GM23248 (cell line): ENCODE results near the gene ACTN4. TPM values are rescaled to one million over a fixed set of nuclear protein-coding genes. Genes with fewer than 3 reads are reported as not detected.

Source experiments
- DNase-seq: peaks from one replicate; pipeline ENCODE4 v3.0.0-alpha.2; 2015
- H2AFZ ChIP-seq: fragments of 200-600 bp; sonication (generic); 2 replicates; pipeline ENCODE4 v1.6.1; 2016; ENCODE audit warnings: antibody characterized with exemption
- H3F3A ChIP-seq: fragments of 200-600 bp; sonication (generic); 2 replicates; pipeline ENCODE4 v1.6.1; 2016; ENCODE audit warnings: mild to moderate bottlenecking, antibody characterized with exemption, mixed run types; ENCODE audit not compliant: insufficient read depth
- H3K27ac ChIP-seq: fragments of 200-600 bp; sonication (generic); 2 replicates; pipeline ENCODE4 v1.5.1; 2016; ENCODE audit warnings: mild to moderate bottlenecking
- H3K27me3 ChIP-seq: fragments of 200-600 bp; sonication (generic); replicated peaks from 2 replicates; pipeline ENCODE4 v1.6.1; 2016; ENCODE audit warnings: mild to moderate bottlenecking; ENCODE audit not compliant: insufficient read depth
- H3K36me3 ChIP-seq: fragments of 200-600 bp; sonication (generic); 2 replicates; pipeline ENCODE4 v1.6.1; 2016; ENCODE audit warnings: low read depth, mild to moderate bottlenecking
- H3K4me1 ChIP-seq: fragments of 200-600 bp; sonication (generic); 2 replicates; pipeline ENCODE4 v1.6.1; 2016; ENCODE audit warnings: mild to moderate bottlenecking; ENCODE audit not compliant: insufficient read depth
- H3K4me2 ChIP-seq: fragments of 200-600 bp; sonication (generic); one replicate; pipeline ENCODE4 v1.6.1; 2016; ENCODE audit warnings: mild to moderate bottlenecking; ENCODE audit not compliant: unreplicated experiment
- H3K4me3 ChIP-seq: fragments of 200-600 bp; sonication (generic); 2 replicates; pipeline ENCODE4 v1.5.1; 2016; ENCODE audit warnings: mild to moderate bottlenecking
- H3K79me2 ChIP-seq: fragments of 200-600 bp; sonication (generic); 2 replicates; pipeline ENCODE4 v1.6.1; 2016; ENCODE audit warnings: mild to moderate bottlenecking; ENCODE audit not compliant: insufficient read depth
- H3K9ac ChIP-seq: fragments of 200-600 bp; sonication (generic); 2 replicates; pipeline ENCODE4 v1.6.1; 2016; ENCODE audit warnings: mild to moderate bottlenecking
- H3K9me2 ChIP-seq: fragments of 200-600 bp; sonication (generic); 2 replicates; pipeline ENCODE4 v1.6.1; 2016; ENCODE audit warnings: mixed run types, mild to moderate bottlenecking, moderate library complexity; ENCODE audit not compliant: insufficient read depth
- H3K9me3 ChIP-seq: fragments of 200-600 bp; sonication (generic); one replicate; pipeline ENCODE4 v1.6.1; 2017; ENCODE audit warnings: low read depth
- H4K20me1 ChIP-seq: fragments of 200-600 bp; sonication (generic); 2 replicates; pipeline ENCODE4 v1.6.0; 2016; ENCODE audit not compliant: insufficient read depth
- EZH2 ChIP-seq: fragments of 200-600 bp; sonication (generic); IDR thresholded peaks from 2 replicates; pipeline ENCODE4 v1.6.1; 2018; ENCODE audit warnings: antibody characterized with exemption, mild to moderate bottlenecking; ENCODE audit not compliant: insufficient read depth, poor library complexity, severe bottlenecking
- EZH2phosphoT487 ChIP-seq: fragments of 200-600 bp; sonication (generic); IDR thresholded peaks from 2 replicates; pipeline ENCODE4 v1.6.1; 2018; ENCODE audit warnings: antibody characterized with exemption, moderate library complexity, mild to moderate bottlenecking, low read depth; ENCODE audit not compliant: insufficient read depth
- WGBS, 2 experiments: methylation state at CpG; one replicate each; pipeline ENCODE4 v1.1.6; 2015 to 2017; ENCODE audit warnings: low lambda C conversion rate in 2 of 2, low coverage in 1 of 2; ENCODE audit errors: missing lambda C conversion rate in 2 of 2; 5-methylcytosine and 5-hydroxymethylcytosine counted together
- in situ Hi-C: fragments of 300-500 bp; cut with MboI; formaldehyde crosslinking; loops from 2 replicates; pipeline ENCODE4 v1.15.0; 2020
- polyA plus RNA-seq: library from polyadenylated mRNA; unstranded; fragments of >200 nt; fragmentation: Nextera tagmentation; extraction: Ambion mirVana; gene quantifications from 2 replicates; pipeline ENCODE4 v1.2.1, GENCODE V29; 2016
- total RNA-seq: library from RNA; depleted of rRNA; stranded (reverse); fragments of >200 nt; shearing (Covaris generic); gene quantifications from 2 replicates; pipeline ENCODE4 v1.2.3, GENCODE V29; 2014

ACTN4 gene
- total and polyA plus RNA-seq, 2 experiments from 2014 or later: 84.6 to 477 TPM

- Histone ChIP-seq H3K36me3 (peaks cover 6% of the 10 kb centered on the region; the same call in 1 of the 2 replicates), H3K4me3 (peak overlapping the region; percentile 54; the same call in 1 of the 2 replicates)
Measured at GRCh38 chr19:38736036-38736412, 88.6 kb downstream of the ACTN4 start.

DNA sequence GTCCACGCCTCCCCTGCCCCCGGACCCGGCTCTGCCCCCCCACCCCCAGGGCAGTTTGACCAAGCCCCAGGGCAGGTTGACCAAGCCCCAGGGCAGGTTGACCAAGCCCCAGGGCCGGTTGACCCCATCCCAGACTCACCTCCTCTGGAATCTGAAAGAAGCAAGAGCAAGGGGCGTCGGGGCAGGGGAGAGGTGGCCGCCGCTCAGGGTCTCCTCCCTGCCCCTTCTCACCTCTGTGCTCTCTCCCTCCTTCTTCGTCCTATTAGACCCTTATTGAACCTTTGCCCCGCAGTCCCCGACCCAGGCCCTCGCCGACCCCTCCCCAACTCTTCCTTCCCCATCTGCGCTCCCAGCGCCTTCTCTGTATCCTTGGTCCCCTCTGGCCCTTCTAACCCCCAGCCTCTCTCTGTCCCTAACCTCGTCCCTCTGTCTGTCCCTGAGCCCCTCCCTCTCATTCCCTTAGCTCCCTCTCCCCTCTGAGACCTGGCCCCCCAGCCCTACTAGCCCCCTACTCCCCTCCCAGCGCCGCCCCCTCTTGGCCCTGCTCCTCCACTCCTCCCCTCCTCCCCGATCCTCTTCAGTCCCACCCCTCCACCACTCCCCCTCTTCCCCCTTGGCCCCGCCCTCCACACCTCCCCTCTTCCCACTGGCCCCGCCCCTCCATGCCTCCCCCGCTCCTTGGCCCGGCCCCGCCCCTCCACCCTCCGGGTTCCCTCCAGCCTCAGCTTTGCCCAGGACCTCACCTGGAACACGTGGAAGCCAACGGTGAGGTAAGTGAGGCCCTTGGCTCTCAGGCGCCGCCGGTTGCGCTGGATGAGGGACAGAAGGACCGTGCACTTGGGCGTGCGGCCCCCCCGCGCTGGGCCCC lies 89.2 kb downstream of the ACTN4 start:
- Histone ChIP-seq H3K4me3 (0 out of 2 replicates have a peak overlapping the region, but pooled peaks have one; percentile 54), H3K79me2 (no peaks in the 10 kb centered on the region), H3F3A (peaks cover 29% of the 10 kb centered on the region), H3K36me3 (peaks cover 1% of the 10 kb centered on the region; the same call in 1 of the 2 replicates), H3K27ac (no peak overlapping the region), H3K9ac (peak overlapping the region; percentile 52; the same call in 1 of the 2 replicates), H4K20me1 (no peaks in the 10 kb centered on the region), H3K9me3 (no peaks in the 10 kb centered on the region), H3K4me1 (no peaks in the 10 kb centered on the region), H2AFZ (peak overlapping the region; percentile 13; the same call in 1 of the 2 replicates), H3K27me3 (no peaks in the 10 kb centered on the region), H3K9me2 (no peaks in the 10 kb centered on the region), H3K4me2 (no peak overlapping the region)
- in situ Hi-C loops: no loop called here
- peak; percentile 52 for DNase-seq
- TF ChIP-seq EZH2phosphoT487 (no peak), EZH2 (no peak)
- WGBS, 2 experiments: 6% methylated on average over 19 to 33 of the region's 36 CpGs

More at GRCh38 chr19:38736036-38736412, 88.6 kb downstream of the ACTN4 start:
- Histone ChIP-seq H3K79me2 (no peaks in the 10 kb centered on the region), H3K27me3 (no peaks in the 10 kb centered on the region), H3K4me1 (no peaks in the 10 kb centered on the region), H3K27ac (no peak overlapping the region), H3K9ac (peak overlapping the region; percentile 52; the same call in 1 of the 2 replicates), H3F3A (peaks cover 36% of the 10 kb centered on the region), H3K4me2 (no peak overlapping the region), H3K9me3 (no peaks in the 10 kb centered on the region), H4K20me1 (no peaks in the 10 kb centered on the region), H2AFZ (peak overlapping the region; percentile 13; the same call in 1 of the 2 replicates), H3K9me2 (no peaks in the 10 kb centered on the region)
- in situ Hi-C loops: no loop called here
- 0 to 4% methylated on average over 11 to 17 of the region's 42 CpGs for WGBS, 2 experiments
- TF ChIP-seq EZH2: no peak
- no peak for TF ChIP-seq EZH2phosphoT487
- peak; percentile 79 for DNase-seq

GRCh38 chr19:38737281-38737865 lies 89.9 kb downstream of the ACTN4 start:
- Histone ChIP-seq H3K4me1 (no peaks in the 10 kb centered on the region), H3K4me2 (no peak overlapping the region), H3K4me3 (no peak overlapping the region), H3K27me3 (no peaks in the 10 kb centered on the region), H2AFZ (no peak overlapping the region), H3K79me2 (no peaks in the 10 kb centered on the region), H3K9ac (no peak overlapping the region), H3K9me3 (no peaks in the 10 kb centered on the region), H3K27ac (no peak overlapping the region), H3K9me2 (no peaks in the 10 kb centered on the region), H3F3A (peaks cover 23% of the 10 kb centered on the region), H4K20me1 (no peaks in the 10 kb centered on the region), H3K36me3 (no peaks in the 10 kb centered on the region)
- no peak for DNase-seq
- 46 to 55% methylated on average over 22 of the region's 22 CpGs for WGBS, 2 experiments
- TF ChIP-seq EZH2phosphoT487: no peak
- in situ Hi-C loops: no loop called here

DNA sequence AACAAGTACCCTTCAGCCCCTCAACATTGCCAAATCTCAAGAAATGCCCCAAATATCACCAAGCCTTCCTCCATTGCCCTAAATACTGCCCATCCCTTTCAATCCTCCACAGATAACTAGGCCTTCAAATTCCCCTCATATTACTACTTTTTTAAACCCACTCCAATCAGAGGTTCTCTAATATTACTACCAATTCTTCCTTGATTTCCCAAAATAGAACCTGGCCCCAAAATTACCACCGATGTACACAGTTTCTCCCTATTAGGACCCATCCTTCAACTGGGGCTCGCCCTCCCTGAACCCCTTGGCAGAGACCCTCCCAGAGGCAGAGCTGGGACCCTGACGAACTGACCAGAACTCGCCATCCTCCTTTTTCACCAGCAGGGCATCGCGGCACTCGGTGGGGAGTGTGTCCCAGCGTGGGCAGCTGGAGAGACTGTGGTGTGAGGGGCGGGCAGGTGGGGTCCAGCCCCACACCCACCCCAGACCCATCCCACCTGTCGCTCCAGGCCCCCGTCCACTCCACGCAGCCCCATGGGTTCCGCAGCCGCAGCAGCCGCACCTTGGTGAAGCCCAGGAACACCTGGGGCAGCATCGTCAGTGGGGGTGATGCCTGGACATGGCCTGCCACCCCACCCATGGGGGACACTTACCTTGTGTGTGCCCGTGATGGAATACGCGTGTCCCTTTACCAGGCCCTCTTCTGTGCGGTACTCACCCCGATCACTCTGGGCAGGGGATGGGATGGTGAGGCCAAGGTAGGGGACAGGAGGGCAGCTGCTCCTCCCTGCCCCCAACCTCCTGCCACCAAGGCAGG lies 90.7 kb downstream of the ACTN4 start:
- H3K27ac ChIP-seq: no peak overlapping the region
- in situ Hi-C loops: no loop called here
- no peak overlapping the region for H3K4me3 ChIP-seq

More for the DNA sequence above, 90.7 kb downstream of the ACTN4 start:
- Histone ChIP-seq H3F3A (peaks cover 23% of the 10 kb centered on the region), H3K79me2 (no peaks in the 10 kb centered on the region), H2AFZ (no peak overlapping the region), H3K4me1 (no peaks in the 10 kb centered on the region), H3K9ac (no peak overlapping the region), H3K27me3 (no peaks in the 10 kb centered on the region), H3K9me3 (no peaks in the 10 kb centered on the region), H3K9me2 (no peaks in the 10 kb centered on the region), H3K4me2 (no peak overlapping the region), H3K36me3 (no peaks in the 10 kb centered on the region), H4K20me1 (no peaks in the 10 kb centered on the region)
- DNase-seq: no peak
- WGBS, 2 experiments: 92 to 95% methylated on average over 13 to 21 of the region's 21 CpGs
- TF ChIP-seq EZH2phosphoT487 (no peak), EZH2 (no peak)
